CD4-positive, alpha-beta T cell (primary cell): Measurements from ENCODE around the gene GPC4. TPM values are rescaled to one million over a fixed set of nuclear protein-coding genes. Genes with fewer than 3 reads are reported as not detected.

Source experiments
- ATAC-seq: fragments of 200-7000 bp; cut with Tn5 transposase; one replicate; pipeline ENCODE4 v1.10.0; 2022; ENCODE audit warnings: mild to moderate bottlenecking; ENCODE audit not compliant: poor library complexity
- CTCF ChIA-PET: fragments of 350-600 bp; sonication (Branson Sonifier 250); formaldehyde crosslinking; loops from one replicate; lab custom pipeline; 2021; ENCODE audit warnings: antibody characterized with exemption, inconsistent platforms; lab: Charles Lee
- POLR2A ChIA-PET: fragments of 350-600 bp; sonication (Branson Sonifier 250); formaldehyde crosslinking; loops from one replicate; lab custom pipeline; 2021; ENCODE audit warnings: antibody characterized with exemption, inconsistent platforms; lab: Charles Lee
- DNase-seq, 14 experiments: peaks; one replicate each; pipeline ENCODE4 v3.0.0-alpha.2; 2013 to 2020; ENCODE audit warnings: mixed read lengths in 2 of 14
- H3K27ac ChIP-seq, 2 donors: one replicate each; pipeline versions ENCODE4 v1.5.1 to v1.7.0; 2013; ENCODE audit warnings: low read length in 2 of 2, low read depth in 1 of 2, mild to moderate bottlenecking in 1 of 2
- H3K27me3 ChIP-seq, 2 experiments: 1 replicate in 1 of 2; 2 replicates in 1 of 2; pipeline versions ENCODE4 v1.6.1 to v1.7.0; 2013; ENCODE audit warnings: low read length in 2 of 2, control low read depth in 1 of 2, mild to moderate bottlenecking in 1 of 2, moderate library complexity in 1 of 2; ENCODE audit not compliant: insufficient read depth in 2 of 2, control insufficient read depth in 1 of 2
- H3K36me3 ChIP-seq: one replicate; pipeline ENCODE4 v1.6.1; 2013; ENCODE audit warnings: low read length, control low read depth; ENCODE audit not compliant: insufficient read depth
- H3K4me1 ChIP-seq: one replicate; pipeline ENCODE4 v1.6.1; 2013; ENCODE audit warnings: low read length, control low read depth; ENCODE audit not compliant: insufficient read depth
- H3K4me3 ChIP-seq: one replicate; pipeline ENCODE4 v1.5.1; 2013; ENCODE audit warnings: mild to moderate bottlenecking, low read length, moderate library complexity
- H3K9me3 ChIP-seq, 2 experiments: 1 replicate in 1 of 2; 2 replicates in 1 of 2; pipeline versions ENCODE4 v1.6.1 to v1.7.0; 2013; ENCODE audit warnings: low read length in 2 of 2, mild to moderate bottlenecking in 2 of 2, control low read depth in 1 of 2, moderate library complexity in 1 of 2; ENCODE audit not compliant: control insufficient read depth in 1 of 2, insufficient read depth in 1 of 2
- H3K27ac Mint-ChIP-seq: one replicate; pipeline ENCODE4 v1.8.0; 2020; ENCODE audit warnings: mixed read lengths
- H3K27me3 Mint-ChIP-seq: one replicate; pipeline ENCODE4 v1.8.0; 2021; ENCODE audit warnings: mixed read lengths
- H3K36me3 Mint-ChIP-seq: one replicate; pipeline ENCODE4 v1.8.0; 2021; ENCODE audit warnings: low read depth, mixed read lengths
- H3K4me1 Mint-ChIP-seq: one replicate; pipeline ENCODE4 v1.8.0; 2021; ENCODE audit warnings: low read depth, mixed read lengths
- H3K4me3 Mint-ChIP-seq: one replicate; pipeline ENCODE4 v1.8.0; 2020; ENCODE audit warnings: mild to moderate bottlenecking, mixed read lengths
- H3K9me3 Mint-ChIP-seq: one replicate; pipeline ENCODE4 v1.8.0; 2020; ENCODE audit warnings: mixed read lengths
- intact Hi-C, 2 experiments: fragments of 100-400 bp; cut with DNase I in 1 of 2; cut with micrococcal nuclease in 1 of 2; formaldehyde crosslinking; loops; one replicate each; pipeline versions ENCODE4 v1.15.1 to v1.9.0; 2023 to 2025; cut with DNase I, micrococcal nuclease
- total RNA-seq, 174 experiments: library from RNA in 2 of 174; stranded (reverse) in 2 of 174; gene quantifications; one replicate each; pipeline ENCODE4 v1.2.3 and lab custom pipeline; 2021 to 2026
- TF ChIP-seq, protein P1 (sequence below): fragments of 200-600 bp; IDR thresholded peaks from one replicate; pipeline ENCODE4 v1.8.0; 2022; ENCODE audit warnings: antibody characterized with exemption, mild to moderate bottlenecking

The GPC4 gene
- total RNA-seq, 2 experiments from 2014 or later: not detected

DNA sequence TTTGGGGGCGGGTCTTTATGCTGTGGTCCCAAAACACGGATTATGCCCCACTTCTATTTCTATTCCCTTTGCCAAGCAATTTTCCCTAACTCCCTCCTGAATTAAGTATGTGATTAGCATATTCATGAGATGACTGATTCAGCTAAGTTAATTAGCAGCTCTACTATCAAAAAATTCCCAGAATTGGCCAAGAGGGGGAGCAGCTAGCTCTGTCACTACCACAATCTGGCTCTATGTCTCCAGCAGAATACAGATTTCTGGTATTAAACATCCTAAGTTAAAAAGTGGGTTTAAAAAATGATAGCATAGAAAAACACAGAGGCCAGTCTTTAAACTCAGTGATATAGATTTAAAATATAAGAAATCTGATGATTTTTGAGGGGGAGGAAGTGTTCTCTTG is 80.3 kb downstream of the GPC4 start:
- Mint-ChIP-seq H3K4me1 (no peaks in the 10 kb centered on the region), H3K4me3 (no peak overlapping the region), H3K27me3 (no peaks in the 10 kb centered on the region), H3K9me3 (no peaks in the 10 kb centered on the region), H3K36me3 (no peaks in the 10 kb centered on the region), H3K27ac (no peak overlapping the region)
- intact Hi-C loops: loop anchor here in 1 of 2 experiments (10.0 kb wide), 1 partner anchor 440 kb away; no protein-coding TSS in a partner anchor
- ATAC-seq: no peak
- no peaks in the 10 kb centered on the region for H3K27me3 ChIP-seq
- H3K4me1 ChIP-seq: no peaks in the 10 kb centered on the region
- CTCF ChIA-PET: no interaction called here
- no peak overlapping the region for H3K4me3 ChIP-seq
- POLR2A ChIA-PET: interaction anchor here (0.6 kb wide), 1 partner anchor 1207 kb away, joined by 3 read pairs; no protein-coding TSS in a partner anchor
- no peaks in the 10 kb centered on the region for H3K36me3 ChIP-seq
- no peak overlapping the region for H3K27ac ChIP-seq
- peak in 3 of 14 experiments; percentile 5 to 13 (median 6) for DNase-seq
- H3K9me3 ChIP-seq: no peaks in the 10 kb centered on the region
- TF ChIP-seq, protein P1, sequence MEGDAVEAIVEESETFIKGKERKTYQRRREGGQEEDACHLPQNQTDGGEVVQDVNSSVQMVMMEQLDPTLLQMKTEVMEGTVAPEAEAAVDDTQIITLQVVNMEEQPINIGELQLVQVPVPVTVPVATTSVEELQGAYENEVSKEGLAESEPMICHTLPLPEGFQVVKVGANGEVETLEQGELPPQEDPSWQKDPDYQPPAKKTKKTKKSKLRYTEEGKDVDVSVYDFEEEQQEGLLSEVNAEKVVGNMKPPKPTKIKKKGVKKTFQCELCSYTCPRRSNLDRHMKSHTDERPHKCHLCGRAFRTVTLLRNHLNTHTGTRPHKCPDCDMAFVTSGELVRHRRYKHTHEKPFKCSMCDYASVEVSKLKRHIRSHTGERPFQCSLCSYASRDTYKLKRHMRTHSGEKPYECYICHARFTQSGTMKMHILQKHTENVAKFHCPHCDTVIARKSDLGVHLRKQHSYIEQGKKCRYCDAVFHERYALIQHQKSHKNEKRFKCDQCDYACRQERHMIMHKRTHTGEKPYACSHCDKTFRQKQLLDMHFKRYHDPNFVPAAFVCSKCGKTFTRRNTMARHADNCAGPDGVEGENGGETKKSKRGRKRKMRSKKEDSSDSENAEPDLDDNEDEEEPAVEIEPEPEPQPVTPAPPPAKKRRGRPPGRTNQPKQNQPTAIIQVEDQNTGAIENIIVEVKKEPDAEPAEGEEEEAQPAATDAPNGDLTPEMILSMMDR: no peak

DNA sequence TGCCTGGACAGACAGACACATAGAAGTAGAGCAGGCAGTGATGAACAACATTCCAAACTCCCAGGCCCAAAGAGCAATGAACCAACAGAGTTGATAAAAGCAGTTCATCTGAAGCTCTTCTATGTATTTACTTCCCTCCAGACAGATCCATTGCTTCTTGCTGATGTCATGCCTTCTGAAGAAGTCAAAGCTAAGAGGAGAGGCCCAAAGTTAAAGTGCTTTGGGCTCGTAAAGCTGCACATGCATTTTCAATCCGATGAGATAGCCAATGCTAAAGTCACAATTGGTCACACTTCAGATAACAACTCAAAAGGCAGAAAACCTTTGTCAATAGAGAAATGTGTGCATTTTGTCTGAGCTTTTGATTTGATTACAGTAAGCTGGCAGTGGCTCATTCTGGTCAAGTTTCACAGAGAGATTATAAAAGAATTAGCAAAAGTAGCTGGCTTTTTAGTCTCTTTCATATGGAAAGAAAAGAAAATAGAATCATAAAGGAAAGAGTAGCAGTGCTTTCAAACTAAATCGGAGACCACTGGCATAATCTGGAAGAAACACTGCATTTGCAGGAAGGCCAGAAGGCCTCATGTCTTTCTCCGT is 82.0 kb downstream of the GPC4 start:
- TF ChIP-seq, protein P1: no peak
- no peak for ATAC-seq
- H3K36me3 ChIP-seq: no peaks in the 10 kb centered on the region
- POLR2A ChIA-PET: no interaction called here
- intact Hi-C loops: loop anchor here (5.0 to 10.0 kb wide), 2 partner anchors 339 to 442 kb away; no protein-coding TSS in a partner anchor
- no peaks in the 10 kb centered on the region for H3K4me1 ChIP-seq
- Mint-ChIP-seq H3K9me3 (no peaks in the 10 kb centered on the region), H3K27ac (no peak overlapping the region), H3K4me1 (no peaks in the 10 kb centered on the region), H3K4me3 (no peak overlapping the region), H3K36me3 (no peaks in the 10 kb centered on the region), H3K27me3 (no peaks in the 10 kb centered on the region)
- no peaks in the 10 kb centered on the region for H3K27me3 ChIP-seq
- no peak overlapping the region for H3K27ac ChIP-seq
- CTCF ChIA-PET: no interaction called here
- no peak overlapping the region for H3K4me3 ChIP-seq
- H3K9me3 ChIP-seq: no peaks in the 10 kb centered on the region
- DNase-seq: no peak

- ATAC-seq: no peak
- Histone ChIP-seq H3K36me3 (no peaks in the 10 kb centered on the region), H3K4me1 (no peaks in the 10 kb centered on the region), H3K27ac (no peak overlapping the region), H3K4me3 (no peak overlapping the region), H3K9me3 (no peaks in the 10 kb centered on the region), H3K27me3 (no peaks in the 10 kb centered on the region)
- H3K4me1 Mint-ChIP-seq: no peaks in the 10 kb centered on the region
- H3K27me3 Mint-ChIP-seq: no peaks in the 10 kb centered on the region
- POLR2A ChIA-PET: no interaction called here
- H3K9me3 Mint-ChIP-seq: no peaks in the 10 kb centered on the region
- intact Hi-C loops: loop anchor here (5.0 to 10.0 kb wide), 2 partner anchors 340 to 442 kb away; no protein-coding TSS in a partner anchor
- DNase-seq: no peak
- no peak overlapping the region for H3K4me3 Mint-ChIP-seq
- CTCF ChIA-PET: no interaction called here
- H3K27ac Mint-ChIP-seq: no peak overlapping the region
- TF ChIP-seq, protein P1: no peak
- H3K36me3 Mint-ChIP-seq: no peaks in the 10 kb centered on the region
Observed at GRCh38 chrX:133332737-133333136, 82.6 kb downstream of the GPC4 start.
